22Rv1 (cell line): ENCODE results near the gene KRT81.

Experiments
- H3K27ac ChIP-seq: fragments of 450-650 bp; 2 replicates; pipeline ENCODE4 v1.5.1; 2017
- CTCF ChIP-seq: fragments of 450-650 bp; IDR thresholded peaks from 2 replicates; pipeline ENCODE4 v1.5.1; 2017; ENCODE audit warnings: mild to moderate bottlenecking
- ZFX ChIP-seq: fragments of 450-650 bp; IDR thresholded peaks from 2 replicates; pipeline ENCODE4 v1.6.1; 2017; ENCODE audit warnings: antibody characterized with exemption, borderline replicate concordance

KRT81 gene

GRCh38 chr12:52323001-52323400, 31.7 kb upstream of the KRT81 start:
- no peak overlapping the region for H3K27ac ChIP-seq
- TF ChIP-seq ZFX (no peak), CTCF (no peak)

GRCh38 chr12:52322069-52322468, 30.7 kb upstream of the KRT81 start:
- H3K27ac ChIP-seq = no peak overlapping the region

GRCh38 chr12:52321418-52321817, 30.1 kb upstream of the KRT81 start:
- H3K27ac ChIP-seq = no peak overlapping the region
- no peak for TF ChIP-seq CTCF
- TF ChIP-seq ZFX = no peak

More at GRCh38 chr12:52322069-52322468, 30.7 kb upstream of the KRT81 start:
- TF ChIP-seq ZFX (no peak), CTCF (no peak)

GRCh38 chr12:52320784-52321400, 29.6 kb upstream of the KRT81 start, which contains the start of gene KRT83:
Gene KRT83, minus strand, starts transcription at chr12:52321398. Its CDS starts 63 bp downstream, at chr12:52321335.
- no peak for TF ChIP-seq CTCF
- TF ChIP-seq ZFX = no peak

GRCh38 chr12:52319097-52319496, 27.8 kb upstream of the KRT81 start:
- no peak overlapping the region for H3K27ac ChIP-seq
- TF ChIP-seq ZFX = no peak
- no peak for TF ChIP-seq CTCF

More at GRCh38 chr12:52320784-52321400, 29.6 kb upstream of the KRT81 start, which contains the start of gene KRT83:
- H3K27ac ChIP-seq = no peak within 1 kb of the TSS

- H3K27ac ChIP-seq = no peak overlapping the region
- TF ChIP-seq CTCF = no peak
- no peak for TF ChIP-seq ZFX
Measured at GRCh38 chr12:52318241-52318990, 27.1 kb upstream of the KRT81 start.

- no peak overlapping the region for H3K27ac ChIP-seq
- TF ChIP-seq CTCF (no peak), ZFX (no peak)
Measured at GRCh38 chr12:52317468-52318052, 26.2 kb upstream of the KRT81 start.
